SIG-M5 treated with dmso at 0.1 percent for 504 hours (cell line): ENCODE data around the gene TBRG1.
"Not testable (repeated sequence)": the region's sequence is repeated elsewhere in the genome, so short reads cannot be mapped to it uniquely, and the experiment has no call there.

Experiments used
- DNase-seq: peaks from one replicate; lab custom pipeline; 2025; ENCODE audit not compliant: unreplicated experiment; lab: John Stamatoyannopoulos, UW

Gene TBRG1

GRCh38 chr11:124622531-124623451 lies at the start of gene TBRG1:
TBRG1 (plus strand) TSS chr11:124622864; CDS start chr11:124623084, 220 bp downstream.
- peak; percentile 83 for DNase-seq

- no peak for DNase-seq
These were observed 44.8 kb upstream of the TBRG1 start for GRCh38 chr11:124577716-124578427.

GRCh38 chr11:124578761-124579160 lies 43.9 kb upstream of the TBRG1 start:
- DNase-seq, result no peak

- no peak for DNase-seq
These were observed 40.8 kb upstream of the TBRG1 start for GRCh38 chr11:124581817-124582216.

- DNase-seq, result no peak
These were observed 40.1 kb upstream of the TBRG1 start for GRCh38 chr11:124582565-124582964.

- DNase-seq, result no peak
These were observed 38.9 kb upstream of the TBRG1 start for GRCh38 chr11:124583781-124584180.

- DNase-seq, result no peak
These were observed 37.8 kb upstream of the TBRG1 start for GRCh38 chr11:124584681-124585372.

- peak; percentile 22 for DNase-seq
These were observed 36.3 kb upstream of the TBRG1 start for GRCh38 chr11:124586238-124586860.

- no peak for DNase-seq
These were observed 31.2 kb upstream of the TBRG1 start for GRCh38 chr11:124591430-124591829.

- DNase-seq, result no peak
These were observed 30.0 kb upstream of the TBRG1 start for GRCh38 chr11:124592627-124593026.

- no peak for DNase-seq
These were observed 27.4 kb upstream of the TBRG1 start for GRCh38 chr11:124595302-124595701.

- no peak for DNase-seq
These were observed 25.0 kb upstream of the TBRG1 start for GRCh38 chr11:124597626-124598025.

- no peak for DNase-seq
These were observed 21.9 kb upstream of the TBRG1 start for GRCh38 chr11:124600621-124601320.

GRCh38 chr11:124602193-124602592 lies 20.5 kb upstream of the TBRG1 start:
- DNase-seq, result no peak

GRCh38 chr11:124602723-124603122 lies 19.9 kb upstream of the TBRG1 start:
- not testable (repeated sequence) for DNase-seq

- peak; percentile 61 for DNase-seq
These were observed 16.9 kb upstream of the TBRG1 start for GRCh38 chr11:124605719-124606118.

GRCh38 chr11:124608147-124608546 lies 14.5 kb upstream of the TBRG1 start:
- no peak for DNase-seq

GRCh38 chr11:124610295-124610694 lies 12.4 kb upstream of the TBRG1 start:
- DNase-seq, result no peak

GRCh38 chr11:124611064-124611463 lies 11.6 kb upstream of the TBRG1 start, which contains the start of gene PANX3:
PANX3 (plus strand) TSS chr11:124611428; CDS start chr11:124611557, 129 bp downstream.
- DNase-seq, result no peak

- DNase-seq, result no peak
These were observed 10.6 kb upstream of the TBRG1 start for GRCh38 chr11:124612045-124612444.
